Measurements from ENCODE around the gene DCUN1D2.

DCUN1D2 gene

GRCh38 chr13:113407103-113407530 lies 83.4 kb downstream of the DCUN1D2 start:
- DNase-seq (ENCODE audit: low read depth), result no peak

DNA sequence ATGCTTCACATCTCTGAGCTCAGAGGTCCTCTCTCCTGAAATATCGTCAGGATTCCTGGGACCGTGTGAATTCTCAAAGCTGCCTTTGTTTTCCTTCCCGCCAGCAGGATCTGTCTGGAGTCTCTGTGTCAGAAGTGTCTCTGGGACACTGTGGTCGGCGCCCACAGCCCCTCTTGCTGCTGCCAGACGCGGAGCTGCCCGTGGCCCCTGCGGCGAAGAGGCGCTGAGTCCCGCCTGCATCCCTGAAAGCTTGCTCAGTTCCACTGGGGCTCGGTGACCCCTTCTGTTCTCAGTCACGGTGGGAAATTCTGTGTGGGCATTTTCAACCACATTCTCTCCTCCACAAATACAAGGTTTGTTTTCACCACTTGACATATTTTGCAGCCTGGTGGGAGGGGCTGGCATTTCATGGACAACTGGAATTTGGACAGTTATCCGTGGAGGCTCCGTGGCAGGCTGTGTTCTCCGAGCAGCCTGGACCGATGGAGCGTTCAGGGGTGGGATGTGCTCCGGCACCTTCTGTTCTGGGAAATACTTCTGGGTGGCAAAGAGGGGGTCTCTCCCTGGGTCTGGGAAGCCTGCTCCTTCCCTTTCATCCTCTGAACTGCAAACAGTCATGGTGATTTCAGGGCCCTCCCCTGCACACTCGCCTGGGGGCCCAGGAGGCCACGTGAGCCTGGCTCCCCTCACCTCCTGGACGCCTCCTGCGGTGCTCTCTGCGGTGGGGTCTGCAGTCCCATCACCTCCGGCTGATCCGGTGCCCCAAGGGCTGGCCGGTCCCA lies 84.0 kb downstream of the DCUN1D2 start:
- no peak for DNase-seq (ENCODE audit: low read depth)

Measured in fibroblast of the conjunctiva (primary cell).